HG03457 (cell line): ENCODE data around the gene ZFP62.

Source experiments
- ATAC-seq: cut with Tn5 transposase; IDR thresholded peaks from one replicate; pipeline ENCODE4 v1.9.1; 2021; ENCODE audit warnings: moderate number of reproducible peaks; ENCODE audit not compliant: unreplicated experiment

The ZFP62 gene

GRCh38 chr5:180813420-180813819 lies 47.7 kb downstream of the ZFP62 start:
- ATAC-seq = no peak

- no peak for ATAC-seq
Measured at GRCh38 chr5:180811623-180812124, 49.4 kb downstream of the ZFP62 start.

- no peak for ATAC-seq
Measured at GRCh38 chr5:180810959-180811622, 50.0 kb downstream of the ZFP62 start.

- ATAC-seq = peak; percentile 50
Measured at GRCh38 chr5:180810210-180810958, 50.7 kb downstream of the ZFP62 start.

GRCh38 chr5:180809403-180810209 lies 51.5 kb downstream of the ZFP62 start:
- ATAC-seq = peak; percentile 45

GRCh38 chr5:180808461-180809000 lies 52.5 kb downstream of the ZFP62 start:
- no peak for ATAC-seq

- no peak for ATAC-seq
Measured at GRCh38 chr5:180807654-180808414, 53.2 kb downstream of the ZFP62 start.

GRCh38 chr5:180807046-180807445 lies 54.0 kb downstream of the ZFP62 start:
- ATAC-seq = no peak

- ATAC-seq = no peak
Measured at GRCh38 chr5:180806351-180807011, 54.6 kb downstream of the ZFP62 start.

- ATAC-seq = no peak
Measured at GRCh38 chr5:180804129-180804618, 56.9 kb downstream of the ZFP62 start.

GRCh38 chr5:180803181-180804128 lies 57.6 kb downstream of the ZFP62 start:
- ATAC-seq = peak; percentile 51

- peak; percentile 27 for ATAC-seq
Measured at GRCh38 chr5:180802325-180803180, 58.5 kb downstream of the ZFP62 start, which contains the start of gene MGAT1. Gene MGAT1 (minus strand): TSS chr5:180802806. CDS start chr5:180792971, 9,835 bp downstream.

- no peak for ATAC-seq
Measured at GRCh38 chr5:180801596-180802324, 59.3 kb downstream of the ZFP62 start.

GRCh38 chr5:180799902-180800801 lies 60.9 kb downstream of the ZFP62 start:
- ATAC-seq = no peak

- no peak for ATAC-seq
Measured at GRCh38 chr5:180799194-180799593, 61.9 kb downstream of the ZFP62 start.

- no peak for ATAC-seq
Measured at GRCh38 chr5:180798193-180798592, 62.9 kb downstream of the ZFP62 start.
